GM18499 (cell line): ENCODE measurements around the gene SLC24A4.

Source experiments
- ATAC-seq: cut with Tn5 transposase; IDR thresholded peaks from one replicate; pipeline ENCODE4 v1.9.1; 2021; ENCODE audit warnings: moderate number of reproducible peaks; ENCODE audit not compliant: insufficient read depth, unreplicated experiment

Gene SLC24A4

GRCh38 chr14:92360651-92361370 lies 37.8 kb downstream of the SLC24A4 start:
- ATAC-seq, result no peak

GRCh38 chr14:92362781-92363235 lies 39.8 kb downstream of the SLC24A4 start:
- no peak for ATAC-seq

GRCh38 chr14:92366237-92366636 lies 43.3 kb downstream of the SLC24A4 start:
- ATAC-seq, result no peak

- ATAC-seq, result no peak
These were observed 45.0 kb downstream of the SLC24A4 start for GRCh38 chr14:92368001-92368400.

GRCh38 chr14:92369097-92369496 lies 46.1 kb downstream of the SLC24A4 start:
- no peak for ATAC-seq

GRCh38 chr14:92372230-92372629 lies 49.3 kb downstream of the SLC24A4 start:
- no peak for ATAC-seq

GRCh38 chr14:92373336-92373735 lies 50.4 kb downstream of the SLC24A4 start:
- no peak for ATAC-seq

- ATAC-seq, result no peak
These were observed 57.2 kb downstream of the SLC24A4 start for GRCh38 chr14:92380131-92380530.

- ATAC-seq, result no peak
These were observed 57.6 kb downstream of the SLC24A4 start for GRCh38 chr14:92380582-92380981.

- ATAC-seq, result no peak
These were observed 59.7 kb downstream of the SLC24A4 start for GRCh38 chr14:92382677-92383076.

GRCh38 chr14:92383805-92384204 lies 60.8 kb downstream of the SLC24A4 start:
- ATAC-seq, result no peak

GRCh38 chr14:92384461-92385133 lies 61.6 kb downstream of the SLC24A4 start:
- no peak for ATAC-seq

- no peak for ATAC-seq
These were observed 62.6 kb downstream of the SLC24A4 start for GRCh38 chr14:92385561-92385960.

GRCh38 chr14:92386165-92386564 lies 63.2 kb downstream of the SLC24A4 start:
- ATAC-seq, result no peak

- no peak for ATAC-seq
These were observed 63.7 kb downstream of the SLC24A4 start for GRCh38 chr14:92386637-92387036.

- no peak for ATAC-seq
These were observed 64.6 kb downstream of the SLC24A4 start for GRCh38 chr14:92387578-92387977.

GRCh38 chr14:92389598-92390158 lies 66.7 kb downstream of the SLC24A4 start:
- no peak for ATAC-seq

GRCh38 chr14:92391726-92392125 lies 68.8 kb downstream of the SLC24A4 start:
- ATAC-seq, result no peak

GRCh38 chr14:92392711-92393110 lies 69.7 kb downstream of the SLC24A4 start:
- ATAC-seq, result no peak

GRCh38 chr14:92397150-92397952 lies 74.4 kb downstream of the SLC24A4 start:
- no peak for ATAC-seq
